ENCODE data around the gene UPB1. TPM values are rescaled to one million over a fixed set of nuclear protein-coding genes. Genes with fewer than 3 reads are reported as not detected.

Gene UPB1
- total and polyA plus RNA-seq, 9 of the 15 experiments (the other 6 are each of a cell fraction or from before 2014, with no cell fraction given), result 0.06 to 0.11 TPM; not detected in 7

GRCh38 chr22:24567668-24568067, 72.5 kb downstream of the UPB1 start:
- DNase-seq (ENCODE audit: extremely low read depth in 1 of 4, low spot score in 3 of 4) (no peak), ATAC-seq (no peak), FAIRE-seq (no peak)
- Histone ChIP-seq H3K9me1 (ENCODE audit: control insufficient read depth, insufficient read depth, low read length) (no peaks in the 10 kb centered on the region), H4K20me1 (replicated peaks; ENCODE audit: control insufficient read depth, insufficient read depth, low read length) (peaks cover 13% of the 10 kb centered on the region), H3K4me2 (ENCODE audit: insufficient read depth, low read length) (no peak overlapping the region), H3K36me3 (ENCODE audit: control insufficient read depth, insufficient read depth, low read length) (peaks cover 85% of the 10 kb centered on the region; the same call in 2 of the 3 replicates), H3K27ac (ENCODE audit: extremely low read depth, low read depth, low read length) (no peak overlapping the region), H3K9me3 (replicated peaks; ENCODE audit: control insufficient read depth, insufficient read depth, low read depth, low read length) (no peaks in the 10 kb centered on the region), H3K27me3 (ENCODE audit: control insufficient read depth in 2 of 2, insufficient read depth in 2 of 2, low read length in 2 of 2) (no peaks in the 10 kb centered on the region), H3K4me1 (replicated peaks in 1 of 2; ENCODE audit: control insufficient read depth in 2 of 2, insufficient read depth in 2 of 2, low read length in 2 of 2) (peaks cover 0 to 4% of the 10 kb centered on the region in 2 experiments; a peak in 1 of 5 replicates), H3K4me3 (no peak overlapping the region), H3K9ac (ENCODE audit: insufficient read depth in 1 of 2, low read depth in 2 of 2, low read length in 2 of 2) (no peak overlapping the region), H2AFZ (ENCODE audit: low read depth, low read length) (no peak overlapping the region), H3K79me2 (ENCODE audit: control insufficient read depth, insufficient read depth, low read length) (peaks cover 53% of the 10 kb centered on the region)
- no peak for TF ChIP-seq AFF1 (IDR thresholded peaks at IDR 0.05; ENCODE audit: low read depth in 1 of 2, partially characterized antibody in 2 of 2)
- intact Hi-C loops (cut with micrococcal nuclease), result no loop called here
- WGBS (ENCODE audit: insufficient coverage, low coverage, missing lambda C conversion rate), result 94% methylated on average over 6 of the region's 10 CpGs
- no TSS peak for BruUV-seq (replicated peaks)
- ChIA-PET CTCF (ENCODE audit: low intra/inter-chr PET ratio) (no interaction called here), POLR2A (no interaction called here)
- in situ Hi-C loops (cut with MboI), result no loop called here

Measured in K562 (cell line).